ENCODE data around the gene UNC5C. TPM values are rescaled to one million over a fixed set of nuclear protein-coding genes. Genes with fewer than 3 reads are reported as not detected.

UNC5C gene
- total RNA-seq, 1 experiment from 2014 or later, result not detected

GRCh38 chr4:95304898-95305297 lies 243.9 kb downstream of the UNC5C start:
- no peak for DNase-seq (ENCODE audit: low spot score)
- in situ Hi-C loops (cut with HindIII; ENCODE audit: low sequenced_read_pairs), result no loop called here

- in situ Hi-C loops (cut with HindIII; ENCODE audit: low sequenced_read_pairs), result no loop called here
- DNase-seq (ENCODE audit: low spot score), result no peak
Observed at GRCh38 chr4:95300304-95300703, 248.5 kb downstream of the UNC5C start.

GRCh38 chr4:95296052-95296451 lies 252.7 kb downstream of the UNC5C start:
- in situ Hi-C loops (cut with HindIII; ENCODE audit: low sequenced_read_pairs), result no loop called here

GRCh38 chr4:95295157-95295556 lies 253.6 kb downstream of the UNC5C start:
- in situ Hi-C loops (cut with HindIII; ENCODE audit: low sequenced_read_pairs), result no loop called here
- DNase-seq (ENCODE audit: low spot score), result no peak

More at GRCh38 chr4:95296052-95296451, 252.7 kb downstream of the UNC5C start:
- DNase-seq (ENCODE audit: low spot score), result no peak

GRCh38 chr4:95294321-95294720 lies 254.5 kb downstream of the UNC5C start:
- no peak for DNase-seq (ENCODE audit: low spot score)
- in situ Hi-C loops (cut with HindIII; ENCODE audit: low sequenced_read_pairs), result no loop called here

- no peak for DNase-seq (ENCODE audit: low spot score)
- in situ Hi-C loops (cut with HindIII; ENCODE audit: low sequenced_read_pairs), result no loop called here
Observed at GRCh38 chr4:95293014-95293413, 255.8 kb downstream of the UNC5C start.

GRCh38 chr4:95290702-95291101 lies 258.1 kb downstream of the UNC5C start:
- no peak for DNase-seq (ENCODE audit: low spot score)
- in situ Hi-C loops (cut with HindIII; ENCODE audit: low sequenced_read_pairs), result no loop called here

- in situ Hi-C loops (cut with HindIII; ENCODE audit: low sequenced_read_pairs), result no loop called here
- no peak for DNase-seq (ENCODE audit: low spot score)
Observed at GRCh38 chr4:95289028-95289634, 259.6 kb downstream of the UNC5C start.

- no peak for DNase-seq (ENCODE audit: low spot score)
- in situ Hi-C loops (cut with HindIII; ENCODE audit: low sequenced_read_pairs), result no loop called here
Observed at GRCh38 chr4:95288552-95288951, 260.2 kb downstream of the UNC5C start.

- DNase-seq (ENCODE audit: low spot score), result no peak
- in situ Hi-C loops (cut with HindIII; ENCODE audit: low sequenced_read_pairs), result no loop called here
Observed at GRCh38 chr4:95285797-95286196, 263.0 kb downstream of the UNC5C start.

GRCh38 chr4:95284655-95285054 lies 264.1 kb downstream of the UNC5C start:
- DNase-seq (ENCODE audit: low spot score), result no peak
- in situ Hi-C loops (cut with HindIII; ENCODE audit: low sequenced_read_pairs), result no loop called here

GRCh38 chr4:95283320-95283719 lies 265.5 kb downstream of the UNC5C start:
- in situ Hi-C loops (cut with HindIII; ENCODE audit: low sequenced_read_pairs), result no loop called here
- DNase-seq (ENCODE audit: low spot score), result no peak

GRCh38 chr4:95272797-95273196 lies 276.0 kb downstream of the UNC5C start:
- in situ Hi-C loops (cut with HindIII; ENCODE audit: low sequenced_read_pairs), result no loop called here
- DNase-seq (ENCODE audit: low spot score), result no peak

- in situ Hi-C loops (cut with HindIII; ENCODE audit: low sequenced_read_pairs), result no loop called here
- DNase-seq (ENCODE audit: low spot score), result no peak
Observed at GRCh38 chr4:95272036-95272435, 276.7 kb downstream of the UNC5C start.

GRCh38 chr4:95268819-95269565 lies 279.8 kb downstream of the UNC5C start:
- in situ Hi-C loops (cut with HindIII; ENCODE audit: low sequenced_read_pairs), result no loop called here
- DNase-seq (ENCODE audit: low spot score), result peak; percentile 11

- DNase-seq (ENCODE audit: low spot score), result no peak
- in situ Hi-C loops (cut with HindIII; ENCODE audit: low sequenced_read_pairs), result no loop called here
Observed at GRCh38 chr4:95267081-95267480, 281.7 kb downstream of the UNC5C start.

GRCh38 chr4:95265814-95266740 lies 282.7 kb downstream of the UNC5C start:
- in situ Hi-C loops (cut with HindIII; ENCODE audit: low sequenced_read_pairs), result no loop called here
- no peak for DNase-seq (ENCODE audit: low spot score)

- in situ Hi-C loops (cut with HindIII; ENCODE audit: low sequenced_read_pairs), result no loop called here
- no peak for DNase-seq (ENCODE audit: low spot score)
Observed at GRCh38 chr4:95264843-95265242, 283.9 kb downstream of the UNC5C start.

- in situ Hi-C loops (cut with HindIII; ENCODE audit: low sequenced_read_pairs), result no loop called here
Observed at GRCh38 chr4:95263960-95264359, 284.8 kb downstream of the UNC5C start.

GRCh38 chr4:95263391-95263790 lies 285.4 kb downstream of the UNC5C start:
- DNase-seq (ENCODE audit: low spot score), result no peak
- in situ Hi-C loops (cut with HindIII; ENCODE audit: low sequenced_read_pairs), result no loop called here

More at GRCh38 chr4:95263960-95264359, 284.8 kb downstream of the UNC5C start:
- DNase-seq (ENCODE audit: low spot score), result no peak

Measured in G401 (cell line).